GM18520 (cell line): Measurements from ENCODE around the gene P2RY14.
"Not testable (repeated sequence)": the region's sequence is repeated elsewhere in the genome, so short reads cannot be mapped to it uniquely, and the experiment has no call there.

Source experiments
- ATAC-seq: cut with Tn5 transposase; IDR thresholded peaks from one replicate; pipeline ENCODE4 v1.9.1; 2021; ENCODE audit not compliant: unreplicated experiment

The P2RY14 gene

GRCh38 chr3:151192545-151192944 lies 85.8 kb downstream of the P2RY14 start:
- ATAC-seq: no peak

GRCh38 chr3:151191095-151191494 lies 87.2 kb downstream of the P2RY14 start:
- no peak for ATAC-seq

- ATAC-seq: no peak
These were observed 95.1 kb downstream of the P2RY14 start for GRCh38 chr3:151183265-151183671.

GRCh38 chr3:151182349-151183079 lies 95.8 kb downstream of the P2RY14 start:
- ATAC-seq: no peak

GRCh38 chr3:151178208-151178845 lies 100.0 kb downstream of the P2RY14 start:
- no peak for ATAC-seq

- ATAC-seq: no peak
These were observed 102.4 kb downstream of the P2RY14 start for GRCh38 chr3:151175952-151176351.

- ATAC-seq: no peak
These were observed 104.0 kb downstream of the P2RY14 start for GRCh38 chr3:151174351-151174750.

- ATAC-seq: no peak
These were observed 107.1 kb downstream of the P2RY14 start for GRCh38 chr3:151171145-151171757.

GRCh38 chr3:151169948-151170679 lies 108.2 kb downstream of the P2RY14 start:
- ATAC-seq: not testable (repeated sequence)

GRCh38 chr3:151169262-151169947 lies 108.9 kb downstream of the P2RY14 start:
- no peak for ATAC-seq

GRCh38 chr3:151168269-151169094 lies 109.9 kb downstream of the P2RY14 start:
- ATAC-seq: peak; percentile 53

GRCh38 chr3:151166161-151166560 lies 112.2 kb downstream of the P2RY14 start:
- no peak for ATAC-seq

GRCh38 chr3:151165226-151165625 lies 113.1 kb downstream of the P2RY14 start:
- no peak for ATAC-seq
